GM18909 (cell line): ENCODE results near the gene MAP2K3.
"Not testable (repeated sequence)": the region's sequence is repeated elsewhere in the genome, so short reads cannot be mapped to it uniquely, and the experiment has no call there.

Experiments
- ATAC-seq: cut with Tn5 transposase; IDR thresholded peaks from one replicate; pipeline ENCODE4 v1.9.1; 2021; ENCODE audit warnings: mild to moderate bottlenecking; ENCODE audit not compliant: unreplicated experiment, poor library complexity

MAP2K3 gene

DNA sequence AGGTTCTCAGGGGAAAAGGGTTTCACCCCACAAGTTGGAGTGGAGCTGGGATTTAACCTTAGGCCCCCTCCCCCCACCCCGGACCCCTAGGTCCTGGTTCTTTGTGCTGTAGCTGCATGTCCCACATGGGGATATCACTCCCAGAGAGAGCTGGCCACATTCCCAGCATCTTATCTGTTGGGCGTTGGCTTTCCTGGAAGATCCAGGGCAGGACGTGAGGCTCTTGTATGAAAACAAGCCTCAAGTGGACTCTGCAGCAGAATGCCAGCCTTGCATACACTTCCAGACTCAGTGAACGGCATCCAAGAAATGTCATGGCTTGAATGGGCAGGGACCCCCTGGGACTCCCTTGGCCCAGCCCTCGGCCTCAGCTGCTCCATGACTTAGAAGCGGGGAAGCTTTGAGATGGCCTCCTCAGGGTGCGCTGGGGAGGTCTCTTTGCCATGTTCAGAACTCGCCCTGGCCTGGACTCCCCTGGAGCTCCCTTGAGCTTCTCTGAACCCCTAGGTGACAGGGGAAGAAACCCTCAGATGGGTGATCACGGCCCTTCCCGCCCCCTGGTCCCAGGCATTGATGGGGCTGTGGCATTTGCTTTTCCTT is 62.2 kb downstream of the MAP2K3 start:
- ATAC-seq: not testable (repeated sequence)

DNA sequence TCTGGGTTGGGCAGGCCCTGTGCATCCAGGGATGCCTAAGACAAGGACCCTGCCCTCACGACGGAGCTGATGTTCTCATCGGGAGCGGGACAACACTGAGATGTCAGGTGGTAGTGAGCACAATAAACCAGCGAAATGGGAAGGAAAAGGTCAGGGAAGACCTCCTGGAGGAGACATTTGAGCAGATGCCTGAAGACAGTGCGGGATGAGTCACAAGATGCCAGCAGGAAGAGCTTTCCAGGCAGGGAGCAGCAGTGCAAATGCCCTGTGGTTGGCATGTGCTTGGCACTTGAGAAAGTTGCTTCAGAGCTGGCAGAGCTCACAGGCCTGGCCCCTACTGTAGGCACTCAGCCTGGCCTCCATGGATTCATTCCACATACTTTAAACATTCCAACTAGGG is 63.1 kb downstream of the MAP2K3 start:
- ATAC-seq: not testable (repeated sequence)

DNA sequence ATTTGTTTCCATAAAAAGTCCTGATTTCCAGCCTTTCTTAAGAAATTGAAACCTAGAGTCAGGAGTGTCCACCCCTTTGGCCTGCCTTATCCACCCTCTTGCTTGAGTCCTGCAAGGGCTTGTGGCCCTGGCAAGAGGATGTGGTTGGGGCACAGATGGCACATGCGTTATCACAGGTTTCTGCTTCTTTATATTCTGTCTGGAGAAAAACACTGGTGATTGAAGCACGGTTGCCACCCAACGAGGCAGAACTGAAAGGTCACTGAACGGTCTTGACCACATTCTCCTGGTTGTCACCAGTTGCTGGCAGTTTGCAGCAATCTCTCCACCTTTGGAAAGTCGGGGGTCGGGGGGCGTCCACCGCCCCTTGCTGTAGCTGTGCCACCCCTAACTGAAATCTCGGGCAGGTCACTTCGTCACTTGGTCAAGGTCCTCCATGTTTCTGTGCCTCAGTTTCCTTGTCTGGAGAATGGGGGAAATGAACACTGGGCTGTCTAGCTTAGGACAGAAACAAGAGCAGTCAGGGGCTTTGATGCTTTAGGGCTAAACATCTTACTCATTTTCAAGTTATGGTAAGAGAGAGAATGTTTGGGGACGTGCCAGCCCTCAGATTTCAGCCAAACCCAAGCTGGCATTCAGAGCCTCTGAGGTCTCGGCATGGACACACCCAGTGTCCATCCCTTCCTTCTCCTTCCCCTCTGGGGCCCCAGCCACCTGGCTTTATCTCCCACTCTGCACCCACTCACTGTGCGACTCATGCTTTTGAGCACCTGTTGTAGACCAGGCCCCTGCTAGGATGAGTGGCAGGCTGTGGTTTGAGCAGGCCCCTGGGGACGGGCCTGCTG is 63.8 kb downstream of the MAP2K3 start:
- ATAC-seq: peak; percentile 80

DNA sequence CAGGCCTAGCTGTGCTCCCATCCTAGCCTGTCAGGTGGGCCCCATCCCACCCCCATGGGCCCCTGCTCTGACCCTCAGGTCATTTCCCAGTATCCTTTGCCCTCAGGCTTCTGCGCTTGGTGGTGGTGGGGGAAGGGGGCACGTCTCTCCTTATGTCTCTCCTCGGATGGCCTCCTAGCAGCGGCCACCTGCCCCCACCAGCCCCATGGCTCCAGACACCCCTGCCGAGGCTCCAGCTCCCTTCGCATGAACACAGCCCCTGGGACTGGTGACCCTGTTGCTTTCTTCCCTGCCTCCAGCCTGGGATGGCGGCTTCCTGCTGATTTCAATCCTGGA is 64.4 kb downstream of the MAP2K3 start:
- ATAC-seq: peak; percentile 12

DNA sequence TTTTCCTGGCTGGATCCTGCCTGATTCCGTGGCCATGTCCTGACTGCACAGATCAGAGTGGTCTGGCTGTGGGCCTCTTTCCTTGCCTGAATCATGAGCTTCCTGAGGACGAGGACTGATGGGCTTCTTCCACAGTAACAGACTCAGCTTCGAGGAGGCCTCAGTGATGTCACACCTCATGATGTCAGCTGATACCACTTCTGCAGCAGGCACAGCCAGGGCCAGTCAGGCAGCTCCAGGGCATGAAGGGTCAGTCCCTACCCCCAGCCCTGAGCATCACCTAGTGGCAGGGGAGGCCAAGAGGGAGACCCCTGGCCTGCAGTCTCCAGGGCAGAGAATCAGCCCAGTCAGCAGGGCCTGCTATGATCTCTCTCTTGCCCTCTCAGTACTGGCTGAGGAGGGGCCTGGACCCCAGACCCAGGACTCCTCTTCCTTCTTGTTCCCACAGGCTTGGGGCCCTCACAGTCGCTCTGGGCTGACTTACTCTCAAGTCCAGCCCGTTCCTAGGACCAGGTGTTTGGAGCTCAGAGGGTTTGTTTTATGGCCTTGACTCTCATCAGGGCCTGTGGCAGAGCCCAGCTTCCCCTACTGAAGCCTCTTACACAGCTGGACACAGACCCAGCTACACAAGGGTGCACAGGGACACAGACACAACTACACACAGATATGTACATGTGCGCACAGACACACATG is 65.0 kb downstream of the MAP2K3 start:
- ATAC-seq: not testable (repeated sequence)

DNA sequence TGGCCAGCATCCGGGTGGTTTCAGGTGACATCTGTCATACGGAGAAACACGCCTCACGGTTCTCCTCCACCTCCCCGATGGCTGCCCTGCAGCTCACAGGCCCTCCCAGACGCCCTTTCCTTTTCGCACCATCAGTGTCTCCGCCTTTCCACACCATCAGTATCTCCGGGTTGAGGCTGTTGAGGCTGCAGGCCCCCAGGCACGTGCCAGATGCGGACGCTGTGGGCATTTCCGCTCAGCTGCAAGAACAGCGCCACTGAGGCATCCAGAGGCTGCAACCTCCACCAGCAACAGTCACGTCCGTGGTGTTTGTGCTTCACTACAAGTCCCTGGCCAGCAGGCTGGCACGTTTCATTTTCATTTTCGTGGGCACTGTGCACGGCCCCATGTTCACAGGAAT is 66.0 kb downstream of the MAP2K3 start:
- not testable (repeated sequence) for ATAC-seq

DNA sequence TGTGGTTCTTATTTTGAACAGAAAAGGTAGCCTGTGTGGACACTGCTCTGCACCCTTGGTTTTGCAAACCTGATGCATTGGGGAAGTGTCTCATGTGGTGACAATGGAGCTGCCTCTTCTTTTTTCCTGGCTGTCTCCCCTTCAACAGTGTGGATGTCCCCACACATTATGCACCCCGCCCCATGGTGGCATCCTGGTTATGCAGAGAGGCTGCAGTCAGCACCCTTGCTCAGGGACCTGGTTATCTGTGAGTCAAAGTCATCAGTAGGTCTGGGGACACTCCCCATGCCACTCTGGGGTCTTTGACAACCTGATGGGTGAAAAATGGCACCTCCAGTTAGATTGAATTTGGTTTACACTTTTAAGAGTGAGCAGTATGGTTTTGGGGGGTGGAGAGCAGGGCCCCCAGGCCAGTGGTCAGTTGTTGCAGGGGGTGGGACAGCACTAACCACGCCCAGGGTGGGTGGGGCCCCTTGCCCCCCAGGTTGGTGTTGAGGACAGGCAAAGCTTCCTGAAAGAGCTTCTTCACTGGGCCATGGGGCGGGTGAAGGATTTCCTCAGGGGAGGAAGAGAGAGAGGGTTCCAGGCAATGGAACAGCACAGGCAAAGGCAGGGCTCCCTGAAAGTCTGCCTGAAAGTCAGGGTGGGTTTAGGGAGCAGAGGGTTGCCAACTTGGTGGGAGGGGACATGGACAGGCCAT is 67.0 kb downstream of the MAP2K3 start:
- ATAC-seq: no peak

DNA sequence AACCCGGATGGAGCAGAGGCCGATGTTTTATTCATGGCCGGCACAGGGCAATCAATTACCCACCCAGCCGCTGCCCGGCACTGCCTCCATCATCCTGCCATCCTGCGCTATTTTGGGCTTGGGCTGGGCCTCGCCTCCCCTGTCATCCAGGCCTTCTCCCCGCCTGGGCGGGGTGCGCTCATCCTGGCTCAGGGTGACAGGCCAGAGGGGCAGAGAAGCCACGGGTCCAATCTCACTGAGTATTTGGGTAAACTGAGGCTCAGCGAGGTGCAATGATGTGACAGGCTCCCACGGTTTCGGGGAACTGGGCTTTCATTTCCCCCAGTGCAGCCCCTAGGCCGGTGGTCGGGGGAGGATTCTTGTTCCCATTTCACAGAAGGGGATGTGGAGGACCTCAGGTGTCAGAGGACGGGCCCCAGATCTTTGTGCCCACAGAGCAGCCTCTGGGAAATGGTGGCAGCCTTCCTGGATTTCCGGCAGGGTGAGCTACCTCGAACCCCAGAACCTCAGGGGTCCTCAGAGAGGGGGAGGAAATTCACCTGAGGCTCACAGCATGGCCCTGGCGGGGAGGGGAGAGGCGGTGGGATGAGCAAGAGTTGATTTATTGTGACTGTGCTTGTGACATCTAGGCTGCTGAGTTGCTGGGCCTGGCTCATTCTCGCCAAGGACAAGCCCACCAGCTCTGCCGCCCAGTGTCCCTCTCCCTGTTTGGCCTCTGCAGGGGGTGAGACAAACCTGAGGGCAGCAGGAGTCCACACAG is 67.9 kb downstream of the MAP2K3 start:
- ATAC-seq: no peak

DNA sequence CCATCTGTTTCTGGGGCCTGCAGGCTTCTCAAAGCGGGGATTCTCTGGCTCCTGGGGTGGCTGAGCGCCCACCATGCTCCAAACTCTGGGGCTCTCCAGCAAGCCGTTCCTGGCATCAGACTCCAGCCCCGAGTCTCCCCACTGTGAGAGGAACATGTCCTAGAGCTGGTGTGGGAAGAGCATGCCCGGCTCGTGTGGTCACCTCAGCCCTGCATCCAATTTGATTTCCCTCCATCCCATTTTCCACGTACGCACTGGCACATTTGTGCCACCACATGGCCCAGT is 68.4 kb downstream of the MAP2K3 start:
- ATAC-seq: no peak

DNA sequence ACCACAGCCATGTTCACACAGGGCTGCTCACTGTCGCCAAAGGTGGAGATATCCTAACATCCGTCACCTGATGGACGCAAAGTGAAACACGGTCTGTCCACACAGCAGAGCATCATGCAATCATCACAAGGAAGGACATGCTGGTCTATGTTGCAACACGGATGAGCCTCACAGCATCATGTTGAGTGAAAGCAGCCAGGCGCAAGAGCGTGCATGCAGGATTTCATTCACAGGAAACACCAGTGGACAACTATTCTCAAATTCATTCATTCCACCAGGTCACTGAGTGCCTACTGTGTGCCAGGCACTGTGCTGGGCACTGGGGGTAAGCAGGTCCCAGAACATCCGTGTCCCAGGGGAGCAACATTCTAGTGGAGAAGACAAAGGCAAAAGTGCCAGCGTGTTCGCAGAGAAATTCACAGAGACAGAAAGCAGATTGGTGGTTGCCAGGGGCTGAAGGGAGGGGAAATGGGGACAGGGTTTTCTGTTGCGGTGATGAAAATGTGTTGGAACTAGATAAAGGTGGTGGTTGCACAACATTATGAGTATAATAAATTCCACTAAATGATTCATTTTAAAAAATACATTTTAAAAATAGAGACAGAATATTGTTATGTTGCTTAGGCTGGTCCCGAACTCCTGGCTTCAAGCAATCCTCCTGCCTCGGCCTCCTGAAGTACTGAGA is 69.0 kb downstream of the MAP2K3 start:
- no peak for ATAC-seq

DNA sequence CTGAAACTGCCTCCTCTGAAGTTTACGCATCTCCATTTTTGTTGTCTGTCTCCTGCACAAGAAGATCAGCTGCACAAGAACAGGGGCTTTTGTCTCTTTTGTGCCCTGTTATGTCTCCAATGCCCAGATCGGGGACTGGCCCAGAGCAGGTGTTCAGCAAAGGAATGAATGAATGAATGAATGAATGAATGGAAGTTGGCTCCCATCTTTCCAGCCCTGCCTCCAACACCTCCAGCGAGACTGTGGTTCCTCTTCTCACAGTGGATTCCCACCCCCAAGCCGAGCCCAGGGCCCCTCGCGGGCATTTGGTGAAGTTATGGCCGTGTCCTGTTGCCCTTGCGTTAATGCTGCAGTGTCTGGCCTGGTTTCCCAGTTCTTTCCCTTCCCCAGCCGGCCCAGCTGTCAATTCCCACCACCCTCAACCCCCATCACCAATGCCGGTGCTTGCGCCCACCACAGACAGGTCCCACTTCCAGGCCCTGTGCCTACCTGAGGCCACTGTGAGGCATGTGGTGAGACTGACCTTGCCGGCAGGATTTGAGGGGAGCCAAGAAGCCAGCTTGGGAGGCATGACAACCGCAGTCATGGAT is 70.4 kb downstream of the MAP2K3 start:
- ATAC-seq: no peak

DNA sequence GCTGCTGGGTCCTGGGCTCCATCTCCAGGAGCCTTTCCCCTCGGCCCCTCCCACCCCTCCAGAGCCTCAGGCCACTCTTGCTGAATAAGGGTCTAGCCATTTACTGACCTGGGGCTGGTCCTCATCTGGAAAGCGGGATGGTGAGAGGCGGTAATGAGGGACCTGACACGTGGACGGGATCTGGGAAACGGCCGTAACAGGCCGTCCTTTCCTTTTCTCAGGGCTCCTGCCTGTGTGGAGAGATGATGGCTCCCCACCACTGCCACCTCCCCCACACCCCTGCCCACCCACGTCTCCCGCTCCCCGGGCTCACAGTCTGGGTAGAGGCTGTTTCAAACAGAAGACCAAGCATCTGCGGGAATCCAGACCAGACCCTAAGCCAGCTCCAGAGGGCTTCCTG is 71.1 kb downstream of the MAP2K3 start:
- ATAC-seq: no peak

DNA sequence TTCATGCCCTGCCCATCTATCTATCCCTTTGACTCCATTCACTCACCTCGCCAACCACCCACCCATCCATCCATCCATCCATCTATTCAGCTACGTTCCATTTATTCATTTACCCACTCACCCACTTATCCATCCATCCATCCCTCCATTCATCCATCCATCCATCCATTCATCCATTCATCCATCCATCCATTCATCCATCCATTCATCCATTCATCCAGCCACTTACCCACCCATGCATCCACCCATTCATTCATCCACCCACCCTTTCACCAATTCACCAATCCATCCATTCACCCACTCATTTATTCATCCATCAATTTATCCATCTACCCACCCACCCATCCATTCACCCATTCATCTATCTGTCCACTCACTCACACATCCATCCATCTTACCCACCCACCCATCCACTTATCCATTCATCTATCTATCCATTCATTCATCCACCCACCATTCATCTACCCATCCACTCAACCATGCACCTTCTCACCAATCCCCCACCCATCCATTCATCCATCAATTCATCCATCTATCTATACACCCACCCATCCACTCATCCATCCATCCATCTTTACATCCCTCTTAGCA is 72.1 kb downstream of the MAP2K3 start:
- ATAC-seq: no peak

DNA sequence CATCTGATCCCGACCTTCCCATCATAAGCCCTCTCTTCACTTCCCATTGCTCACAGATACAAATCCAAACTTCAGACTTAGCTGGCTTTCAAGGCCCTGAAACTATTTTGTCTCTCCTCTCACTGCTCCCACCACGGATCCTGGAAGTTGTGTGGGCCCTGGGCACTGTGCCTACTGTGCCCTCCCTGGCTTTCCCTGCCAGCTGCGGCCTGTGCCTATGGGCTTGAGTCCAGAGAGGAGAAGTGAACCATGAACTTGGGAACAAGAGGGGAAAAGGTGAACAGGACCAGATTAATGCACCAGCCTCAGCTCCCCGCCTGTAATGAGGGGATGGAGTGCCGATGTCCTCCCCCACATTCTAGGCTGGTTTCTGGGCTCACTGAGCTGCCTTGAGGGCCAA is 72.8 kb downstream of the MAP2K3 start:
- ATAC-seq: no peak

DNA sequence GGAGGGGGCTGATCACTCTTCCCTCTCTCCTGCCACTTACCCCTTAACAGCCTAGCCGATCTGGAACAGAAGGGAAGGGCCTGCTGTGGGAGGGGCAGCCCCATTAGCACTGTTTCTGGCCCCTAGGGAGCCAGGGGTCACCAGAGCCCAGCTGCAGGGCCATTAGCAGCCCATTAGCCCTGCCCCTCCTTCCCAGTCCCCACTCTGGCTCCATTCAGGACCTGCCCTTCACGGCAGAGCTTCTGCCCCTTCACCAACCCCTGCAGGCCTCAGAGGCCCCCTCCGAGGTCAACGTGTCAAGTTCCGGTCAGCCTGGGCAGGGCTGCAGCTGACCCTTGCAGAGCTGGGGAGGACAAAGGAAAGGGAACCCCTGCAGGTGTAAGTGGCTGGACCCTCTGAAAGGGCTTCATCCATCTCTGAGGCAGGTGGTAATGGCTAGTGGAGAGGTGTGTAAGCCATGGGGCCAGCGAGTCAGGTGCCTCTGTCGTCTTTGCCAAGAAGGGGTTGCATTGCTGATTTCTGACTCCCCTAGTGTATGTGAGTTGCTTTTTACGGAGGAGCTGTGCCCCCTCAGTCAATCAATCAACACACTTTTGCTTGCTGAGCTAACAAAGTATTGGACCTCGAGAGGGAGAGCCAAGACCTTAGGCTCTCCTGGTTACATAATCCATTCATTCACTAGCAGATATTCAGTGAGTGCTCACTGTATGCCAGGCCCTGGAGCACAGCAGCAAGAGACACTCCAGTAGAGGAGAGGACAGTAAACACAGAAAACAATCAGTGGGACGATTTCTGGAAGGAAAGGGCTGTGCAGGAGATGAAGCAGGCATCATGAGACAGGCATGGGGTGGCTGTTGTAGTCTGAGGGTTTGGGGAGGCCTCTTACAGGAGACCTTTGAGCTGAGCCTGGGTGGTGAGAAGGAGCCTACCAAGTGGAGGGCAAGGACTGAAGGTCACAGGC is 73.5 kb downstream of the MAP2K3 start:
- ATAC-seq: no peak

DNA sequence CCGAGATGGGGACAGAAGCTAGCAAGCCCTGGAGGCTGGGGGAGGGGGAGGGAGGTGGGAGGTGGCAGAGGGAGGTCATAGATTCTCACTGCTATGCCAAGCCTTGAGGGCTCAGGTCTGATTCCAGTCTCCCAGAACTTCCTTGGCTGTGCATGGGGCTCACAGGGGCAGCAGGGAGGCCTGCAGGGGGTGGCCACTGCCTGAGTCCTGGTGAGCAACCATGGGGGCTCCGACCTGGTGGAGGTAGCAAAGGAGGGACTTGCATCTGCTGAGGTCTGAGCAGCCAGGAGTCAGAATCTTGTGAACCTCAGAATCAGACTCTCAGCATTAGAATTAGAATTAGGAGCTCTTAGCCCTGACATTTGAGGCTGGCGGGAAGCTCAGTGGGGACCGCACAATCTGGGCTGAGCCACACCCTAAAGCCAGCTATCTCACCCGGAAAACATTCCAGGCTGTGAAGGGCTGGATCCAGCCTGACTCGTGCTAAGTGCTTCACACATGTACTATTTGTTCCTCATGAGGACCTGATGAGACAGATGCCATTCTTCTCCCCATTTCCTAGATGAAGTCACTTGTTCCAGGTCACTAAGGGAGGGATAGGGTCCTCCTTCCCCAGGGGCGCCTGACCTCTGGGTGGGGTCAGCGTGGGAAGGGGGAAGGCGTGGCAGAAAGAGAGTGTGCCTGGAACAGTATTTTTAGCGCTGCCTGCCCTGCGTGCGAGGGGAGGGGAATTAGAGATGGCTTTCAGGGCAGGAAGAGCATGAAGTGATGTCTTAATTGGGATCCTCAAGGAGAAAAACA is 74.4 kb downstream of the MAP2K3 start:
- no peak for ATAC-seq

DNA sequence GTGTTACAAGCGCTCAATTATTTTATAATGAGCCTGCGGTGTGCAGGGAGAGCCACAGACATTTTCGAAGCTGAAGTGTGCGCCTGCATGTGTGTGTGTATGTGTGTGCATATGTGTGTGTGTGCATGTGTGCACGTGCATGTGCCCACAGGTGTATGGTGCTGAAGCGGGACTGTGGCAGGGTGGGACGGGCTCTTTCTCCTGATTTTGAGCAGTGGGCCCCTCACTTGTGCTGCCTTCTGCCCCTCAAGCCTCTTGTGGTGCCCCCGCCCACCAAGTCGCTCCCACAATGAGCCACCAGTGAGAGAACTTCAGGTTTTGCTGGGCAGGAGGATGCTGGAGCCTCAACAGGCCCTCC is 75.0 kb downstream of the MAP2K3 start:
- ATAC-seq: no peak
